ENCODE data around the gene PRKG1.

GRCh38 chr10:52258799-52259425 is 1184.6 kb downstream of the PRKG1 start:
- TF ChIP-seq, protein P1, sequence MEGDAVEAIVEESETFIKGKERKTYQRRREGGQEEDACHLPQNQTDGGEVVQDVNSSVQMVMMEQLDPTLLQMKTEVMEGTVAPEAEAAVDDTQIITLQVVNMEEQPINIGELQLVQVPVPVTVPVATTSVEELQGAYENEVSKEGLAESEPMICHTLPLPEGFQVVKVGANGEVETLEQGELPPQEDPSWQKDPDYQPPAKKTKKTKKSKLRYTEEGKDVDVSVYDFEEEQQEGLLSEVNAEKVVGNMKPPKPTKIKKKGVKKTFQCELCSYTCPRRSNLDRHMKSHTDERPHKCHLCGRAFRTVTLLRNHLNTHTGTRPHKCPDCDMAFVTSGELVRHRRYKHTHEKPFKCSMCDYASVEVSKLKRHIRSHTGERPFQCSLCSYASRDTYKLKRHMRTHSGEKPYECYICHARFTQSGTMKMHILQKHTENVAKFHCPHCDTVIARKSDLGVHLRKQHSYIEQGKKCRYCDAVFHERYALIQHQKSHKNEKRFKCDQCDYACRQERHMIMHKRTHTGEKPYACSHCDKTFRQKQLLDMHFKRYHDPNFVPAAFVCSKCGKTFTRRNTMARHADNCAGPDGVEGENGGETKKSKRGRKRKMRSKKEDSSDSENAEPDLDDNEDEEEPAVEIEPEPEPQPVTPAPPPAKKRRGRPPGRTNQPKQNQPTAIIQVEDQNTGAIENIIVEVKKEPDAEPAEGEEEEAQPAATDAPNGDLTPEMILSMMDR (IDR thresholded peaks at IDR 0.05): no peak
- no peak for TF ChIP-seq ZFX (IDR thresholded peaks at IDR 0.05; ENCODE audit: borderline replicate concordance)
